ENCODE data around the gene ELAC1.
"Not testable (repeated sequence)": the region's sequence is repeated elsewhere in the genome, so short reads cannot be mapped to it uniquely, and the experiment has no call there.

Gene ELAC1

GRCh38 chr18:50986360-50987087 is 18.7 kb downstream of the ELAC1 start:
- Histone ChIP-seq H3K27me3 (replicated peaks; ENCODE audit: control insufficient read depth, insufficient read depth, low read length) (no peaks in the 10 kb centered on the region), H3K36me3 (ENCODE audit: control insufficient read depth, insufficient read depth, low read length) (peaks cover 3% of the 10 kb centered on the region), H3K4me3 (replicated peaks; ENCODE audit: low read depth, low read length) (no peak overlapping the region)
- no peak for TF ChIP-seq CTCF (IDR thresholded peaks at IDR 0.05; ENCODE audit: insufficient read depth, low read length, poor library complexity, severe bottlenecking)
- no peak for DNase-seq (ENCODE audit: extremely low read depth, insufficient read length)

- H3K27me3 ChIP-seq (replicated peaks; ENCODE audit: control insufficient read depth, insufficient read depth, low read length) = no peaks in the 10 kb centered on the region
- H3K36me3 ChIP-seq (ENCODE audit: control insufficient read depth, insufficient read depth, low read length) = peaks cover 3% of the 10 kb centered on the region
- DNase-seq (ENCODE audit: extremely low read depth, insufficient read length) = no peak
- no peak overlapping the region for H3K4me3 ChIP-seq (replicated peaks; ENCODE audit: low read depth, low read length)
- no peak for TF ChIP-seq CTCF (IDR thresholded peaks at IDR 0.05; ENCODE audit: insufficient read depth, low read length, poor library complexity, severe bottlenecking)
These were observed 19.4 kb downstream of the ELAC1 start for GRCh38 chr18:50987261-50987660.

GRCh38 chr18:50989711-50990110 is 21.9 kb downstream of the ELAC1 start:
- no peak for DNase-seq (ENCODE audit: extremely low read depth, insufficient read length)
- H3K36me3 ChIP-seq (ENCODE audit: control insufficient read depth, insufficient read depth, low read length) = peaks cover 3% of the 10 kb centered on the region
- no peaks in the 10 kb centered on the region for H3K27me3 ChIP-seq (replicated peaks; ENCODE audit: control insufficient read depth, insufficient read depth, low read length)
- H3K4me3 ChIP-seq (replicated peaks; ENCODE audit: low read depth, low read length) = no peak overlapping the region
- no peak for TF ChIP-seq CTCF (IDR thresholded peaks at IDR 0.05; ENCODE audit: insufficient read depth, low read length, poor library complexity, severe bottlenecking)

- H3K36me3 ChIP-seq (ENCODE audit: control insufficient read depth, insufficient read depth, low read length) = no peaks in the 10 kb centered on the region; the same call in none of the 2 replicates
- H3K27me3 ChIP-seq (replicated peaks; ENCODE audit: control insufficient read depth, insufficient read depth, low read length) = no peaks in the 10 kb centered on the region
- no peak overlapping the region for H3K4me3 ChIP-seq (replicated peaks; ENCODE audit: low read depth, low read length)
- DNase-seq (ENCODE audit: extremely low read depth, insufficient read length) = no peak
- TF ChIP-seq CTCF (IDR thresholded peaks at IDR 0.05; ENCODE audit: insufficient read depth, low read length, poor library complexity, severe bottlenecking) = no peak
These were observed 24.5 kb downstream of the ELAC1 start for GRCh38 chr18:50992351-50992762.

GRCh38 chr18:50994031-50994430 is 26.2 kb downstream of the ELAC1 start:
- DNase-seq (ENCODE audit: extremely low read depth, insufficient read length) = no peak
- Histone ChIP-seq H3K27me3 (replicated peaks; ENCODE audit: control insufficient read depth, insufficient read depth, low read length) (no peaks in the 10 kb centered on the region), H3K36me3 (ENCODE audit: control insufficient read depth, insufficient read depth, low read length) (no peaks in the 10 kb centered on the region), H3K4me3 (replicated peaks; ENCODE audit: low read depth, low read length) (no peak overlapping the region)
- no peak for TF ChIP-seq CTCF (IDR thresholded peaks at IDR 0.05; ENCODE audit: insufficient read depth, low read length, poor library complexity, severe bottlenecking)

- not testable (repeated sequence) for H3K4me3 ChIP-seq (replicated peaks; ENCODE audit: low read depth, low read length); H3K36me3 ChIP-seq (ENCODE audit: control insufficient read depth, insufficient read depth, low read length); H3K27me3 ChIP-seq (replicated peaks; ENCODE audit: control insufficient read depth, insufficient read depth, low read length); DNase-seq (ENCODE audit: extremely low read depth, insufficient read length)
These were observed 35.3 kb downstream of the ELAC1 start for GRCh38 chr18:51003174-51003573.

All from GM06990 (cell line).